H1 (cell line): ENCODE measurements around the gene PTPRT. TPM values are rescaled to one million over a fixed set of nuclear protein-coding genes. Genes with fewer than 3 reads are reported as not detected.

Experiments used
- CTCF ChIA-PET: fragments of 300-600 bp; sonication (Branson Sonifier 250); formaldehyde crosslinking; loops from one replicate; lab custom pipeline; 2021; ENCODE audit not compliant: partially characterized antibody; lab: Charles Lee
- POLR2A ChIA-PET: fragments of 300-600 bp; sonication (Branson Sonifier 250); formaldehyde crosslinking; loops from one replicate; lab custom pipeline; 2021; ENCODE audit warnings: inconsistent platforms; ENCODE audit not compliant: partially characterized antibody; lab: Charles Lee
- DNase-seq, 2 experiments: peaks; one replicate each; pipeline versions ENCODE4 v3.0.0 to v3.0.0-alpha.2; 2010 to 2022; ENCODE audit warnings: low spot score in 2 of 2, low read depth in 1 of 2, mixed read lengths in 1 of 2
- FAIRE-seq: peaks from 2 replicates; lab custom pipeline; 2011; peaks lifted over from hg19 to GRCh38; lab: Jason Lieb, UNC
- H2AFZ ChIP-seq: 2 replicates; pipeline ENCODE4 v1.8.1; 2012; ENCODE audit warnings: low read length, inconsistent platforms
- H2AK5ac ChIP-seq: 2 replicates; pipeline ENCODE4 v1.6.1; 2013; ENCODE audit warnings: low read depth, low read length
- H2BK120ac ChIP-seq: replicated peaks from 2 replicates; pipeline ENCODE3; 2013; ENCODE audit warnings: low read depth, low read length, inconsistent platforms
- H2BK12ac ChIP-seq: 2 replicates; pipeline ENCODE4 v1.6.1; 2013; ENCODE audit warnings: low read depth, low read length
- H2BK15ac ChIP-seq: 2 replicates; pipeline ENCODE4 v1.6.1; 2013; ENCODE audit warnings: low read length
- H2BK20ac ChIP-seq: 2 replicates; pipeline ENCODE4 v1.6.1; 2013; ENCODE audit warnings: low read length
- H2BK5ac ChIP-seq: 2 replicates; pipeline ENCODE4 v1.6.1; 2013; ENCODE audit warnings: low read depth, low read length
- H3K14ac ChIP-seq: 2 replicates; pipeline ENCODE4 v1.6.1; 2013; ENCODE audit warnings: inconsistent platforms; ENCODE audit not compliant: insufficient read length
- H3K18ac ChIP-seq: 2 replicates; pipeline ENCODE4 v1.6.1; 2013; ENCODE audit warnings: low read length; ENCODE audit errors: extremely low read depth
- H3K23ac ChIP-seq: 2 replicates; pipeline ENCODE4 v1.6.1; 2013; ENCODE audit warnings: inconsistent platforms; ENCODE audit not compliant: insufficient read length
- H3K23me2 ChIP-seq: 2 replicates; pipeline ENCODE4 v1.6.1; 2013; ENCODE audit warnings: low read depth, low read length
- H3K27ac ChIP-seq: 2 replicates; pipeline ENCODE4 v1.6.1; 2011; ENCODE audit warnings: low read depth, low read length, inconsistent platforms
- H3K27me3 ChIP-seq, 4 experiments: replicated peaks in 1 of 4; 1 replicate in 1 of 4; 2 replicates in 3 of 4; pipeline versions ENCODE4 v1.6.1 to v1.8.1; 2011 to 2013; ENCODE audit warnings: low read length in 3 of 4, mild to moderate bottlenecking in 3 of 4, inconsistent platforms in 2 of 4, mixed read lengths in 2 of 4, moderate library complexity in 1 of 4; ENCODE audit not compliant: control insufficient read depth in 3 of 4, insufficient read depth in 3 of 4; ENCODE audit errors: extremely low read depth in 1 of 4
- H3K36me3 ChIP-seq, 4 experiments: 2 replicates each; pipeline versions ENCODE4 v1.6.1 to v1.8.1; 2011 to 2013; ENCODE audit warnings: mild to moderate bottlenecking in 4 of 4, low read length in 3 of 4, moderate library complexity in 2 of 4, control low read depth in 1 of 4, inconsistent platforms in 1 of 4; ENCODE audit not compliant: insufficient read depth in 4 of 4, control insufficient read depth in 2 of 4
- H3K4ac ChIP-seq: replicated peaks from 2 replicates; pipeline ENCODE3; 2013; ENCODE audit warnings: low read length, low read depth, mixed read lengths, inconsistent platforms; ENCODE audit not compliant: insufficient read length
- H3K4me1 ChIP-seq, 4 experiments: replicated peaks in 1 of 4; 1 replicate in 1 of 4; 2 replicates in 3 of 4; pipeline versions ENCODE4 v1.6.1 to v1.8.1; 2011 to 2013; ENCODE audit warnings: low read length in 3 of 4, inconsistent platforms in 2 of 4, mixed read lengths in 1 of 4; ENCODE audit not compliant: insufficient read depth in 4 of 4, control insufficient read depth in 3 of 4
- H3K4me2 ChIP-seq, 2 experiments: 2 replicates each; pipeline versions ENCODE4 v1.6.1 to v1.8.1; 2011 to 2013; ENCODE audit warnings: low read depth in 2 of 2, low read length in 2 of 2, control low read depth in 1 of 2, inconsistent platforms in 1 of 2, mild to moderate bottlenecking in 1 of 2; ENCODE audit not compliant: insufficient read depth in 1 of 2
- H3K4me3 ChIP-seq, 4 experiments: fragments of 200-600, 300-600 bp in 1 of 4; sonication (generic), shearing (Covaris generic), sonication (Bioruptor Twin) in 1 of 4; 2 replicates each; pipeline versions ENCODE4 v1.5.1 to v1.8.1; 2011 to 2016; ENCODE audit warnings: low read length in 4 of 4, low read depth in 3 of 4, control low read depth in 2 of 4, inconsistent platforms in 2 of 4, mild to moderate bottlenecking in 2 of 4, mixed read lengths in 1 of 4, moderate library complexity in 1 of 4; ENCODE audit not compliant: insufficient read depth in 2 of 4; ENCODE audit errors: extremely low read depth in 1 of 4
- H3K56ac ChIP-seq: replicated peaks from 2 replicates; pipeline ENCODE3; 2013; ENCODE audit warnings: low read depth, mild to moderate bottlenecking, mixed read lengths, low read length, inconsistent platforms; ENCODE audit not compliant: insufficient read length
- H3K79me1 ChIP-seq: 2 replicates; pipeline ENCODE4 v1.6.1; 2013; ENCODE audit warnings: low read depth, low read length, control low read depth
- H3K79me2 ChIP-seq, 2 experiments: 2 replicates each; pipeline versions ENCODE4 v1.6.1 to v1.8.1; 2012 to 2013; ENCODE audit warnings: low read length in 2 of 2, mild to moderate bottlenecking in 2 of 2, inconsistent platforms in 1 of 2; ENCODE audit not compliant: insufficient read depth in 2 of 2, control insufficient read depth in 1 of 2
- H3K9ac ChIP-seq, 4 experiments: replicated peaks in 1 of 4; 1 replicate in 1 of 4; 2 replicates in 3 of 4; pipeline versions ENCODE4 v1.6.1 to v1.8.1; 2011 to 2013; ENCODE audit warnings: low read depth in 3 of 4, low read length in 3 of 4, control low read depth in 2 of 4, mild to moderate bottlenecking in 2 of 4, moderate library complexity in 2 of 4, inconsistent platforms in 1 of 4; ENCODE audit errors: extremely low read depth in 1 of 4
- H3K9me3 ChIP-seq, 2 experiments: 2 replicates each; pipeline versions ENCODE4 v1.6.1 to v1.8.1; 2012 to 2013; ENCODE audit warnings: mild to moderate bottlenecking in 2 of 2, moderate library complexity in 2 of 2, control low read depth in 1 of 2, inconsistent platforms in 1 of 2, low read depth in 1 of 2, low read length in 1 of 2, mixed read lengths in 1 of 2; ENCODE audit not compliant: insufficient read depth in 2 of 2
- H4K20me1 ChIP-seq, 2 experiments: replicated peaks in 1 of 2; 2 replicates each; pipeline versions ENCODE3 to v1.8.1; 2011 to 2013; ENCODE audit warnings: inconsistent platforms in 2 of 2, low read length in 2 of 2, mild to moderate bottlenecking in 1 of 2; ENCODE audit not compliant: insufficient read depth in 2 of 2, control insufficient read depth in 1 of 2
- H4K5ac ChIP-seq: 2 replicates; pipeline ENCODE4 v1.6.1; 2013; ENCODE audit warnings: low read length, low read depth, mixed read lengths, inconsistent platforms; ENCODE audit not compliant: insufficient read length
- H4K8ac ChIP-seq: 2 replicates; pipeline ENCODE4 v1.8.0; 2013; ENCODE audit warnings: mild to moderate bottlenecking, moderate library complexity, low read length, inconsistent platforms; ENCODE audit not compliant: insufficient read depth; ENCODE audit errors: extremely low read depth
- H4K91ac ChIP-seq: replicated peaks from 2 replicates; pipeline ENCODE3; 2013; ENCODE audit warnings: low read length, mixed read lengths, inconsistent platforms; ENCODE audit not compliant: insufficient read length
- CHD2 ChIP-seq: IDR thresholded peaks from 2 replicates; pipeline ENCODE4 v1.6.1; 2012; ENCODE audit warnings: low read length, improper control_type of control experiment
- JUND ChIP-seq: IDR thresholded peaks from 2 replicates; pipeline ENCODE4 v1.6.1; 2011; ENCODE audit warnings: mild to moderate bottlenecking, improper control_type of control experiment, low read length
- MAFK ChIP-seq: IDR thresholded peaks from 2 replicates; pipeline ENCODE4 v1.6.1; 2012; ENCODE audit warnings: low read depth, mild to moderate bottlenecking, improper control_type of control experiment, low read length
- WGBS, 2 experiments: shearing (Covaris generic) in 1 of 2; methylation state at CpG; one replicate each; pipeline versions ENCODE4 v1.1.6 to v1.1.7; 2013 to 2015; ENCODE audit warnings: low lambda C conversion rate in 2 of 2, mixed read lengths in 2 of 2, inconsistent platforms in 1 of 2, low coverage in 1 of 2, missing lambda C conversion rate in 1 of 2; ENCODE audit not compliant: insufficient replicate concordance in 2 of 2, insufficient coverage in 1 of 2, insufficient read length in 1 of 2; ENCODE audit errors: extremely low coverage in 1 of 2, missing lambda C conversion rate in 1 of 2; 5-methylcytosine and 5-hydroxymethylcytosine counted together
- polyA plus RNA-seq, 7 experiments: library from polyadenylated mRNA; depleted of rRNA in 3 of 7; stranded (reverse) in 5 of 7; unstranded in 2 of 7; fragments of >200 nt in 5 of 7; fragments of 200-250 nt in 2 of 7; gene quantifications; 1 replicate in 5 of 7; 2 replicates in 1 of 7; 4 replicates in 1 of 7; pipeline versions ENCODE4 v1.2.1 to v1.2.3, GENCODE V29; 2011 to 2013; ENCODE audit warnings: missing spikeins in 2 of 7, mixed read lengths in 2 of 7
- total RNA-seq: library from RNA; stranded (reverse); fragmentation: NEBNext Ultra II Directional; extraction: Animal tissue kit (Norgen Biotek cat#: 25700); gene quantifications from 2 replicates; pipeline ENCODE4 v1.2.1, GENCODE V29; 2021

PTPRT gene
- total and polyA plus RNA-seq, 2 of the 8 experiments (the other 6 are each of a cell fraction or from before 2014, with no cell fraction given): 0.33 to 1.8 TPM

DNA sequence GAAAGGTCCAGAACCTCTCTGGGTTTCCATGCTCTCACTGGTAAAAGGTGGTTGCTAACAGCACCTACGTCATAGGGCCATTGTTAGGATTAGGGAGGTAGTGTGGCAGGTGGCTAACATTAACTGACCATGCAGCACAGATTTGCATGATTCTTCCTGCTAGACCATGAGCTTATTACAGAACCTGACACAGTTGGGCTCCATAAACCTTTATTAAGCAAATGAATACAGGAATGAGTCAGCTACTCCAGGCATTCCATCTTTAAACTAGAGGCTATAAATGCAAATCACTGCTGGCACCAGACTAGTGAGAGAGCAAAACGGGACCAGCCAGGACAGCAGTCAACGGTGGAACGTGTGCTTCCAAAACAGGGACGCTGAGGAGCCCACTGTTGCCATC is 440.1 kb downstream of the PTPRT start:
- Histone ChIP-seq H2BK20ac (no peak overlapping the region), H2BK5ac (no peak overlapping the region), H3K4ac (no peak overlapping the region), H3K23me2 (no peaks in the 10 kb centered on the region), H2BK120ac (no peak overlapping the region), H3K4me3 (no peak overlapping the region), H3K79me1 (no peaks in the 10 kb centered on the region), H3K56ac (no peak overlapping the region), H3K79me2 (no peaks in the 10 kb centered on the region), H3K27me3 (no peaks in the 10 kb centered on the region), H4K5ac (no peak overlapping the region), H3K4me1 (0 out of 7 replicates have a peak, but pooled peaks cover 0 to 3% (median 0%) of the 10 kb centered on the region in 4 experiments), H4K20me1 (no peaks in the 10 kb centered on the region), H3K9me3 (no peaks in the 10 kb centered on the region), H2AK5ac (no peak overlapping the region), H3K36me3 (no peaks in the 10 kb centered on the region), H3K18ac (no peak overlapping the region), H3K9ac (no peak overlapping the region), H3K14ac (no peak overlapping the region), H2AFZ (no peak overlapping the region), H3K4me2 (no peak overlapping the region), H3K27ac (no peak overlapping the region), H4K8ac (no peak overlapping the region), H3K23ac (no peak overlapping the region), H2BK12ac (no peak overlapping the region), H4K91ac (no peak overlapping the region), H2BK15ac (no peak overlapping the region)
- TF ChIP-seq CHD2 (no peak), JUND (peak; percentile 30; the same call in 1 of the 2 replicates), MAFK (peak; percentile 54; the same call in 1 of the 2 replicates)
- 78% methylated on average over 5 of the region's 5 CpGs; no CpG with 5 or more reads in 1 of the 2 experiments for WGBS, 2 experiments
- DNase-seq: no peak
- ChIA-PET POLR2A (no interaction called here), CTCF (interaction anchor here (0.8 to 1.1 kb wide), 3 partner anchors 26 to 494 kb away, joined by 3 read pairs; no protein-coding TSS in a partner anchor)
- FAIRE-seq: no peak
